ENCODE measurements around the gene TP53TG5. TPM values are rescaled to one million over a fixed set of nuclear protein-coding genes. Genes with fewer than 3 reads are reported as not detected.

The TP53TG5 gene
- total and polyA plus RNA-seq, 7 donors: 0.03 to 0.36 TPM; not detected in 5

DNA sequence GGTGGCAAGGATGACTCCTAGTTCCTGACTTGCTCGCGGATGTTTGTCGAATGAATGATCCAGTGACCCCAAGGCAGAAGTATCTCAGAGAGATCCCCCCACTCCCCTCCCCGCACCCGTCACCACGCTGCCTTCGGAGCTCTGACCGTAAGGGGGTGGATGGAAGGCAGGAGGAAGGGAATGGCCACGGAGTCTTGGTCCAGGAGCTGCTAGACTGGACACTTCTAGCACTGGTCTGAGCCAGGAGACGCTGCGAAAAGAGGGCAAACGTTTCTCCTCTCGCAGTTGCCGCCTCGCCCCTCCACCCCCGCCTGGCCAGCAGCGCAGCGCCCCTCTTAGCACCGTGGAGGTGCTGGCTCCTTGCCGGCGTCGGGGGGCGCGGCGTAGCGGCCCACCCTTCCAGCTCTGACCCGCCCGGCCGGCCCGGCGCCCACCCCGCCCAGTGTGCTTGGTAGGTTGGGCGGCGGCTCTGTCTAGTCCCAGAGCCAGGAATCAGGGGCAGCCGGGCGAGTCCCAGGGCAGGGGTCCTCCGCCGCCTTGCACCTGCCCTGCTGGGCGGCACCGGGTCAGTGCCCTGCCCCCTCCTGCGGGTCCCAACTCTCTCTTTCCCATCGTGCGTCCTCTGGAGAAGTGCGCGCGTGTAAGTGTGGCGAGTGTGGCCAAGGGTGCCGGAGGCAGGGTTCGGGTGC is 27.6 kb upstream of the TP53TG5 start:
- WGBS, 2 donors: 1 to 2% methylated on average over 49 of the region's 49 CpGs
- peak; percentile 81 for DNase-seq
- peak in 3 of 4 donors; percentile 6 to 42 (median 19) for TF ChIP-seq POLR2AphosphoS5 (IDR thresholded peaks at IDR 0.05)
- TF ChIP-seq, protein P1, sequence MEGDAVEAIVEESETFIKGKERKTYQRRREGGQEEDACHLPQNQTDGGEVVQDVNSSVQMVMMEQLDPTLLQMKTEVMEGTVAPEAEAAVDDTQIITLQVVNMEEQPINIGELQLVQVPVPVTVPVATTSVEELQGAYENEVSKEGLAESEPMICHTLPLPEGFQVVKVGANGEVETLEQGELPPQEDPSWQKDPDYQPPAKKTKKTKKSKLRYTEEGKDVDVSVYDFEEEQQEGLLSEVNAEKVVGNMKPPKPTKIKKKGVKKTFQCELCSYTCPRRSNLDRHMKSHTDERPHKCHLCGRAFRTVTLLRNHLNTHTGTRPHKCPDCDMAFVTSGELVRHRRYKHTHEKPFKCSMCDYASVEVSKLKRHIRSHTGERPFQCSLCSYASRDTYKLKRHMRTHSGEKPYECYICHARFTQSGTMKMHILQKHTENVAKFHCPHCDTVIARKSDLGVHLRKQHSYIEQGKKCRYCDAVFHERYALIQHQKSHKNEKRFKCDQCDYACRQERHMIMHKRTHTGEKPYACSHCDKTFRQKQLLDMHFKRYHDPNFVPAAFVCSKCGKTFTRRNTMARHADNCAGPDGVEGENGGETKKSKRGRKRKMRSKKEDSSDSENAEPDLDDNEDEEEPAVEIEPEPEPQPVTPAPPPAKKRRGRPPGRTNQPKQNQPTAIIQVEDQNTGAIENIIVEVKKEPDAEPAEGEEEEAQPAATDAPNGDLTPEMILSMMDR (IDR thresholded peaks at IDR 0.05): no peak

DNA sequence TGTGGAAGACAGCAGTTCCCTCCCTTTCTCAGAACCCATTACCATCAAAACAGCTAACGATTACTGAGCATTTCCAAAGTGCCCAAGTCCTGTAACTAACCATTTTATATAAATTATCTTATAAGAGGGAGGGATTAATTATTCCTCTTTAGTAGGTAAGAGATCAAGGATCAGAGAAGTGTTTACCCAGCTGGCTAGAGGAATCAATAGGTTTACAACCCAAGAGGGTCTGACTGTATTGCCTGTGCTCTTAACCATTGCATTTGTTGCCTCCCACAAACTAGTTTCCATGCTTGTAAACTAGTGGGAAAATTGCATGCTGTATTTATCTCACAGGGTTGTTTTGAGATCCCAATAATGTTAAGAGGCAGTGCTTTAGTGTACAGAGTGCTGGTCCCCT is 26.3 kb upstream of the TP53TG5 start:
- H3K4me3 ChIP-seq: no peak overlapping the region
- WGBS, 2 donors: 77 to 85% methylated on average over 1 of the region's 1 CpG
- H3K27me3 ChIP-seq: no peaks in the 10 kb centered on the region
- peaks cover 0 to 12% (median 2%) of the 10 kb centered on the region in 4 donors for H3K36me3 ChIP-seq
- H3K9me3 ChIP-seq: peaks cover 0 to 5% (median 0%) of the 10 kb centered on the region in 4 donors
- DNase-seq: no peak
- H3K4me1 ChIP-seq: peaks cover 0 to 27% (median 19%) of the 10 kb centered on the region in 4 donors
- intact Hi-C loops (cut with DNase I): loop anchor here (10.0 kb wide), 1 partner anchor 440 kb away; the partner anchor contains the start of genes STK4 and TOMM34
- H3K27ac ChIP-seq: peak overlapping the region in 2 of 4 donors; percentile 97
- TF ChIP-seq EP300 (IDR thresholded peaks at IDR 0.05) (no peak), POLR2AphosphoS5 (IDR thresholded peaks at IDR 0.05) (no peak), POLR2A (IDR thresholded peaks at IDR 0.05) (no peak)
- TF ChIP-seq, protein P1 (IDR thresholded peaks at IDR 0.05): no peak

More for the DNA sequence above, 27.6 kb upstream of the TP53TG5 start:
- peaks cover 0 to 39% (median 25%) of the 10 kb centered on the region in 4 donors for H3K4me1 ChIP-seq
- peak overlapping the region; percentile 84 to 97 (median 92) for H3K4me3 ChIP-seq
- peaks cover 0 to 25% (median 12%) of the 10 kb centered on the region in 4 donors for H3K36me3 ChIP-seq
- H3K9me3 ChIP-seq: peaks cover 0 to 5% (median 0%) of the 10 kb centered on the region in 4 donors
- intact Hi-C loops (cut with DNase I): loop anchor here (2.0 to 10.0 kb wide), 4 partner anchors 33 to 441 kb away; partner anchors contain the start of genes STK4, SYS1 and TOMM34
- peak overlapping the region; percentile 94 to 99 (median 97) for H3K27ac ChIP-seq
- no peaks in the 10 kb centered on the region for H3K27me3 ChIP-seq

DNA sequence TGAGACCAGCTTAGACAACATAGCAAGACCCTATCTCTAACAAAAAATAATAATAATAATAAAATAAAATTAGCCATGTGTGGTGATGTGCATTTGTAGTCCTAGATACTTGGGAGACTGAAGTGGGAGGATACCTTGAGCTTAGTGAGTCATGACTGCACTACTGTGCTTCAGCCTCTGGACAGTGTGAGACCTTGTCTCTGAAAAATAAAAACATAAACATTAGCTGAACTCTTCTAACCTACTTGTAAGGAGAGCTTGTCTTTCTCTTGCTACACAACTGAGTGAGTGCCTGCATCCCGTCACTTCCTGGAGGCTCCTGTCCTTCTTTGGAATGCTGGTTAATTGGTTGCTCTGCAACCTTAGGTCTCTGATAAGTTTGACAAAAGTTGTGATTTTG is 24.8 kb upstream of the TP53TG5 start:
- DNase-seq: no peak
- Histone ChIP-seq H3K36me3 (no peaks in the 10 kb centered on the region), H3K27ac (no peak overlapping the region), H3K27me3 (no peaks in the 10 kb centered on the region), H3K4me3 (no peak overlapping the region), H3K9me3 (peaks cover 0 to 5% (median 0%) of the 10 kb centered on the region in 4 donors), H3K4me1 (peaks cover 0 to 14% (median 6%) of the 10 kb centered on the region in 4 donors)
- WGBS, 2 donors: 98 to 99% methylated on average over 1 of the region's 1 CpG
- intact Hi-C loops (cut with DNase I): loop anchor here (10.0 kb wide), 1 partner anchor 438 kb away; the partner anchor contains the start of genes STK4 and TOMM34
- no peak for TF ChIP-seq POLR2AphosphoS5 (IDR thresholded peaks at IDR 0.05)
- no peak for TF ChIP-seq POLR2A (IDR thresholded peaks at IDR 0.05)

DNA sequence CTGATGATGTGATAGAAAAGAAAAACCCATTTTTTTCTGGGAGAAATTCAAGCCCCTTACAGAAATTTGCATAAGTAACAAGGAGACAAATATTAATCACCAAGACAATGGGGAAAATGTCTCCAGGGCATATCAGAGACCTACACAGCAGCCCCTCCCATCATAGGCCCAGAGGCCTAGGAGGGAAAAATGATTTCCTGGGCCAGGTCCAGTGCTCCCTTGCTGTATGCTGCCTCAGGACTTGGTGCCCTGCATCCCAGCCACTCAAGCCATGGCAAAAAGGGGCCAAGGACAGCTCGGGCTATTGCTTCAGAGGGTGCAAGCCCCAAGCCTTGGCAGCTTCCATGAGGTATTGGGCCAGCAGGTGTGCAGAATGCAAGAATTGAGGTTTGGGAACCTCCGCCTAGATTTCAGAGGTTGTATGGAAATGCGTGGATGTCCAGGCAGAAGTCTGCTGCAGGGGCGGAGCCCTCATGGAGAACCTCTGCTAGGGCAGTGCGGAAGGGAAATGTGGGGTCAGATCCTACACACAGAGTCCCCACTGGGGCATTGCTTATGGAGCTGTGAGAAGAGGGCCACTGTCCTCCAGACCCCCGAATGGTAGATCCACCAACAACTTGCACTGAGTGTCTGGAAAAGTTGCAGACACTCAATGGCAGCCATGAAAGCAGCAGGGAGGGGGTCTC is 22.4 kb upstream of the TP53TG5 start:
- 97 to 98% methylated on average over 6 of the region's 6 CpGs for WGBS, 2 donors
- Histone ChIP-seq H3K4me3 (no peak overlapping the region), H3K9me3 (peaks cover 0 to 5% (median 0%) of the 10 kb centered on the region in 4 donors), H3K27ac (no peak overlapping the region), H3K4me1 (peaks cover 0 to 2% (median 0%) of the 10 kb centered on the region in 4 donors), H3K36me3 (no peaks in the 10 kb centered on the region), H3K27me3 (no peaks in the 10 kb centered on the region)
- intact Hi-C loops (cut with DNase I): loop anchor here (10.0 kb wide), 1 partner anchor 436 kb away; the partner anchor contains the start of genes STK4 and TOMM34
- TF ChIP-seq, protein P1 (IDR thresholded peaks at IDR 0.05): no peak
- no peak for TF ChIP-seq POLR2AphosphoS5 (IDR thresholded peaks at IDR 0.05)
- TF ChIP-seq POLR2A (IDR thresholded peaks at IDR 0.05): no peak
- TF ChIP-seq EP300 (IDR thresholded peaks at IDR 0.05): no peak
- DNase-seq: no peak

DNA sequence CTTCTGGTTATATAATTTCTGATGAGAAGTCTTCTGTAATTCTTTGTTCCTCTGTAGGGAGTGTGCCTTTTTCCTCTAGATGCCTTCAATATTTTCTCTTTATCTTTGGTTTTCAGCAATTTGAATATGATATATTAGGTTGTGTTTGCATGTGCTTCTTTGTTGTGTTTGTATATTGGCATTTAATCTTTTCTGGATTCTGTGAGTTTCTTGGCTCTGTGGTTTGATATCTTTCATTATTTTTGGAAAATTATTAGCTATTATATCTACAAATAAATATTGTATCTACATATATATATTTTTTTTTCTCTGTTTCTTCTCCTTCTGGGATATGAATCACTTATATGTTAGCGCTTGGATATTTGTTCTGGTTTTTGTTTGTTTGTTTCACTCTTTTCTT is 20.9 kb upstream of the TP53TG5 start:
- H3K27ac ChIP-seq: no peak overlapping the region
- peaks cover 0 to 5% (median 0%) of the 10 kb centered on the region in 4 donors for H3K9me3 ChIP-seq
- H3K27me3 ChIP-seq: no peaks in the 10 kb centered on the region
- H3K36me3 ChIP-seq: no peaks in the 10 kb centered on the region
- no peak for DNase-seq
- WGBS, 2 donors: 93 to 98% methylated on average over 1 of the region's 1 CpG
- no peak overlapping the region for H3K4me3 ChIP-seq
- TF ChIP-seq EP300 (IDR thresholded peaks at IDR 0.05): no peak
- intact Hi-C loops (cut with DNase I): no loop called here
- H3K4me1 ChIP-seq: no peaks in the 10 kb centered on the region

Measured in sigmoid colon (tissue), 7 donors.